Measurements from ENCODE around the gene SLC9A3.

GRCh38 chr5:439181-439580, 85.1 kb downstream of the SLC9A3 start:
- TF ChIP-seq CTCF (tag by site-specific recombination; IDR thresholded peaks at IDR 0.05): no peak
- no peak for TF ChIP-seq ZBTB26 (tag by site-specific recombination; optimal IDR thresholded peaks at IDR 0.05)
- TF ChIP-seq ZNF112 (tag by site-specific recombination; IDR thresholded peaks at IDR 0.05): no peak
- TF ChIP-seq ZNF692 (tag by site-specific recombination; IDR thresholded peaks at IDR 0.05): no peak
- no peak for TF ChIP-seq ZNF404 (tag by site-specific recombination; IDR thresholded peaks at IDR 0.05)
- TF ChIP-seq REST (tag by site-specific recombination; IDR thresholded peaks at IDR 0.05): no peak
